ENCODE data around the gene TSHZ1. TPM values are rescaled to one million over a fixed set of nuclear protein-coding genes. Genes with fewer than 3 reads are reported as not detected.
"Not testable (repeated sequence)": the region's sequence is repeated elsewhere in the genome, so short reads cannot be mapped to it uniquely, and the experiment has no call there.

The TSHZ1 gene
- total and polyA plus RNA-seq, 4 donors = 17.1 to 76.0 (median 46.0) TPM

DNA sequence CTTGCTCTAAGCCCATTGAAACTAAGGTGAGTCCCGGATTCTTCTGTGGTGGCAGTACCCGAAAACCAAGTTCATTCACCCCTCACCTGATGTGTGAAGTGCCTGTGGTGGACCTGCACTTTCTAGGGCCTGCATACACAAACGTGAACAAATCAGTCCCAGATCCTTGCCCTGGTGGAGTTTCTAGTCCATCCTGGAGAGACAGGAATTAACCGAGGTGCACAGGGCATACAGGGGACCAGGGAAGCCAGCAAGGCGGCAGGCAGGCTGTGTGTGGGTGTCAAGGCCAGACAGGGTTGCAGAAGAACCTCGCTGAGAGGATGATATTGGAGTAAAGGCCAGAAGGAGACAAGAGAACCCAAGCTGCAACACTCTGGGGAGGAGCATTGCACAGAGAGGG lies 110.8 kb downstream of the TSHZ1 start:
- H3K27ac ChIP-seq (ENCODE audit: low read depth, low read length) = no peak overlapping the region
- 97% methylated on average over 6 of the region's 6 CpGs for WGBS (ENCODE audit: insufficient coverage)

GRCh38 chr18:75322206-75322605 lies 111.6 kb downstream of the TSHZ1 start:
- no peaks in the 10 kb centered on the region for H3K9me3 ChIP-seq (ENCODE audit: control insufficient read depth, insufficient read depth, low read length)
- WGBS (ENCODE audit: insufficient coverage) = 94% methylated on average over 11 of the region's 11 CpGs
- DNase-seq (ENCODE audit: low read depth in 4 of 6, low spot score in 6 of 6) = no peak

More for the DNA sequence above, 110.8 kb downstream of the TSHZ1 start:
- Histone ChIP-seq H3K36me3 (ENCODE audit: control insufficient read depth, insufficient read depth, low read length) (peaks cover 3% of the 10 kb centered on the region), H3K4me3 (ENCODE audit: low read depth, low read length) (no peak overlapping the region), H3K27me3 (ENCODE audit: control insufficient read depth, insufficient read depth, low read length) (no peaks in the 10 kb centered on the region), H3K9me3 (ENCODE audit: control insufficient read depth, insufficient read depth, low read length) (no peaks in the 10 kb centered on the region), H3K4me1 (ENCODE audit: control insufficient read depth, insufficient read depth, low read length) (no peaks in the 10 kb centered on the region)
- no peak for DNase-seq (ENCODE audit: low read depth in 4 of 6, low spot score in 6 of 6)

DNA sequence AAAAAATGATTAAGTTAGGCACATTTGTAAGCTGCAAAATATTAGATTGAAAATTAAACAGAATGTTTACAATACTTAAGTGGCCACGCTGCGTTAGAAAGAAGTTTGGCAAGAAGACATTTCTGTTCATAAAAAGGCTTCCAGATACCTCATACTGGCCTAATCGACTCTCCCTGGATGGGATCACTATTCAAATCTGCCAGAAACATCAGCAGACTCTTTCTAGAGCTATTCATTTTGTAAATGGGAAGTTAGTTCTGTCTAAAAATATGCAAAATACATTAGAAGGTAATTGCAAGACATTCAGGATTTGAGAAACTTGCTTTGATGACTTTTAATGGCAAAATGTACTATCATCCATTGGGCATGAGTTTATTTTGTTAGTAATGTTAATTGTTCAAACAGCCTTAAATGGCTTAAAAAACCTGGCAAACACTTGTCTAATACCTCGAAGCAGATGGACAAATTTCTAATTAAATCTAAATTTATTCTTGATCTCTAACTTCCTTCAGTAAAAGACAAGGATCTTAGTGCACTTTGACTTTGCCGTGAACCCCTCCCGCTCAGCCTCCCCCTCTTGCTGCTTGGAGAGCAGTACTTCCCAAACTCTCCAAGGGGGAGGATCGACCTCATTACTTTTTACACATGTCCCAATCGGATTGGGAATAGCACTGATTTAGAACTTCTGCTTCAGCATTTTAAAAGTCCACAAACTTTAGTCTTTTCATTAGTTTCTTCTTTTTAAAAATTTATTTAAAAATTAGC lies 113.4 kb downstream of the TSHZ1 start:
- peak in 1 of 6 donors; percentile 47 for DNase-seq (ENCODE audit: low read depth in 4 of 6, low spot score in 6 of 6)
- peaks cover 3% of the 10 kb centered on the region for H3K36me3 ChIP-seq (ENCODE audit: control insufficient read depth, insufficient read depth, low read length)

More at GRCh38 chr18:75322206-75322605, 111.6 kb downstream of the TSHZ1 start:
- H3K27me3 ChIP-seq (ENCODE audit: control insufficient read depth, insufficient read depth, low read length) = no peaks in the 10 kb centered on the region
- no peak overlapping the region for H3K27ac ChIP-seq (ENCODE audit: low read depth, low read length)
- H3K4me1 ChIP-seq (ENCODE audit: control insufficient read depth, insufficient read depth, low read length) = no peaks in the 10 kb centered on the region
- H3K4me3 ChIP-seq (ENCODE audit: low read depth, low read length) = no peak overlapping the region
- peaks cover 3% of the 10 kb centered on the region for H3K36me3 ChIP-seq (ENCODE audit: control insufficient read depth, insufficient read depth, low read length)

GRCh38 chr18:75324686-75325257 lies 114.2 kb downstream of the TSHZ1 start:
- Histone ChIP-seq H3K9me3 (ENCODE audit: control insufficient read depth, insufficient read depth, low read length) (peaks cover 4% of the 10 kb centered on the region), H3K27me3 (ENCODE audit: control insufficient read depth, insufficient read depth, low read length) (no peaks in the 10 kb centered on the region)

More for the DNA sequence above, 113.4 kb downstream of the TSHZ1 start:
- Histone ChIP-seq H3K4me1 (ENCODE audit: control insufficient read depth, insufficient read depth, low read length) (no peaks in the 10 kb centered on the region), H3K4me3 (ENCODE audit: low read depth, low read length) (no peak overlapping the region), H3K27me3 (ENCODE audit: control insufficient read depth, insufficient read depth, low read length) (no peaks in the 10 kb centered on the region), H3K27ac (ENCODE audit: low read depth, low read length) (no peak overlapping the region), H3K9me3 (ENCODE audit: control insufficient read depth, insufficient read depth, low read length) (peaks cover 4% of the 10 kb centered on the region)
- 100% methylated on average over 2 of the region's 8 CpGs for WGBS (ENCODE audit: insufficient coverage)

GRCh38 chr18:75329753-75330152 lies 119.2 kb downstream of the TSHZ1 start:
- H3K27me3 ChIP-seq (ENCODE audit: control insufficient read depth, insufficient read depth, low read length); H3K4me1 ChIP-seq (ENCODE audit: control insufficient read depth, insufficient read depth, low read length); H3K36me3 ChIP-seq (ENCODE audit: control insufficient read depth, insufficient read depth, low read length); H3K4me3 ChIP-seq (ENCODE audit: low read depth, low read length); DNase-seq (ENCODE audit: low read depth in 4 of 6, low spot score in 6 of 6); H3K9me3 ChIP-seq (ENCODE audit: control insufficient read depth, insufficient read depth, low read length); H3K27ac ChIP-seq (ENCODE audit: low read depth, low read length): not testable (repeated sequence)
- 100% methylated on average over 2 of the region's 2 CpGs for WGBS (ENCODE audit: insufficient coverage)

More at GRCh38 chr18:75324686-75325257, 114.2 kb downstream of the TSHZ1 start:
- H3K27ac ChIP-seq (ENCODE audit: low read depth, low read length) = no peak overlapping the region
- no peak for DNase-seq (ENCODE audit: low read depth in 4 of 6, low spot score in 6 of 6)
- H3K4me3 ChIP-seq (ENCODE audit: low read depth, low read length) = no peak overlapping the region
- no CpG with 5 or more reads among the region's 2 CpGs for WGBS (ENCODE audit: insufficient coverage)
- peaks cover 3% of the 10 kb centered on the region for H3K36me3 ChIP-seq (ENCODE audit: control insufficient read depth, insufficient read depth, low read length)
- no peaks in the 10 kb centered on the region for H3K4me1 ChIP-seq (ENCODE audit: control insufficient read depth, insufficient read depth, low read length)

- WGBS (ENCODE audit: insufficient coverage) = no CpG with 5 or more reads among the region's 3 CpGs
These were observed 119.7 kb downstream of the TSHZ1 start for GRCh38 chr18:75330308-75330707.

DNA sequence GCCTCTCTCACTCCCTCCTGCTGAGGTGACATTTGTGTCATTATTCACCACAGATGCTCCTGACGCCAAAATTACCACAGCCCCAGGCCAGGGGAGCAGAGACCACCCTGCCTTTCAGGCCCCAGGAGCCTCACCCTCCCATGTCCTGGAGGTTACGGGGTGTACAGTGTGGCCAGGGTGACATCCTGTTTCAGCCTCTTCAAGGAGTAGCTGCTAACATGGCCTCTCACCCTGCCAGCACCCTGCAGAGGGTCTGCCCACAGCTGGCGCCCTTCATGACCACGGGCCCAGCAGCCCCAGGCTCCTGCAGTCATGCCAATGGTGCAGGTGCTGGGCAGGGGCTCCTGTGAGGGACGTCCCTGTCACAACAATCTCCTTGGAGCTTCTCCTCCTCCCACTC lies 124.3 kb downstream of the TSHZ1 start:
- H3K36me3 ChIP-seq (ENCODE audit: control insufficient read depth, insufficient read depth, low read length) = no peaks in the 10 kb centered on the region
- H3K4me3 ChIP-seq (ENCODE audit: low read depth, low read length) = no peak overlapping the region
- DNase-seq (ENCODE audit: low read depth in 4 of 6, low spot score in 6 of 6) = no peak
- H3K9me3 ChIP-seq (ENCODE audit: control insufficient read depth, insufficient read depth, low read length) = no peaks in the 10 kb centered on the region
- no peaks in the 10 kb centered on the region for H3K27me3 ChIP-seq (ENCODE audit: control insufficient read depth, insufficient read depth, low read length)
- H3K4me1 ChIP-seq (ENCODE audit: control insufficient read depth, insufficient read depth, low read length) = peaks cover 8% of the 10 kb centered on the region
- 81% methylated on average over 5 of the region's 5 CpGs for WGBS (ENCODE audit: insufficient coverage)
- no peak overlapping the region for H3K27ac ChIP-seq (ENCODE audit: low read depth, low read length)

More at GRCh38 chr18:75330308-75330707, 119.7 kb downstream of the TSHZ1 start:
- no peaks in the 10 kb centered on the region for H3K36me3 ChIP-seq (ENCODE audit: control insufficient read depth, insufficient read depth, low read length)
- no peaks in the 10 kb centered on the region for H3K4me1 ChIP-seq (ENCODE audit: control insufficient read depth, insufficient read depth, low read length)
- no peak overlapping the region for H3K27ac ChIP-seq (ENCODE audit: low read depth, low read length)
- peaks cover 4% of the 10 kb centered on the region for H3K9me3 ChIP-seq (ENCODE audit: control insufficient read depth, insufficient read depth, low read length)
- H3K27me3 ChIP-seq (ENCODE audit: control insufficient read depth, insufficient read depth, low read length) = no peaks in the 10 kb centered on the region
- no peak for DNase-seq (ENCODE audit: low read depth in 4 of 6, low spot score in 6 of 6)
- no peak overlapping the region for H3K4me3 ChIP-seq (ENCODE audit: low read depth, low read length)

- Histone ChIP-seq H3K9me3 (ENCODE audit: control insufficient read depth, insufficient read depth, low read length) (no peaks in the 10 kb centered on the region), H3K4me3 (ENCODE audit: low read depth, low read length) (no peak overlapping the region), H3K27me3 (ENCODE audit: control insufficient read depth, insufficient read depth, low read length) (no peaks in the 10 kb centered on the region), H3K27ac (ENCODE audit: low read depth, low read length) (no peak overlapping the region), H3K4me1 (ENCODE audit: control insufficient read depth, insufficient read depth, low read length) (peaks cover 12% of the 10 kb centered on the region), H3K36me3 (ENCODE audit: control insufficient read depth, insufficient read depth, low read length) (no peaks in the 10 kb centered on the region)
- 100% methylated on average over 6 of the region's 6 CpGs for WGBS (ENCODE audit: insufficient coverage)
- no peak for DNase-seq (ENCODE audit: low read depth in 4 of 6, low spot score in 6 of 6)
These were observed 124.9 kb downstream of the TSHZ1 start for GRCh38 chr18:75335511-75335910.

DNA sequence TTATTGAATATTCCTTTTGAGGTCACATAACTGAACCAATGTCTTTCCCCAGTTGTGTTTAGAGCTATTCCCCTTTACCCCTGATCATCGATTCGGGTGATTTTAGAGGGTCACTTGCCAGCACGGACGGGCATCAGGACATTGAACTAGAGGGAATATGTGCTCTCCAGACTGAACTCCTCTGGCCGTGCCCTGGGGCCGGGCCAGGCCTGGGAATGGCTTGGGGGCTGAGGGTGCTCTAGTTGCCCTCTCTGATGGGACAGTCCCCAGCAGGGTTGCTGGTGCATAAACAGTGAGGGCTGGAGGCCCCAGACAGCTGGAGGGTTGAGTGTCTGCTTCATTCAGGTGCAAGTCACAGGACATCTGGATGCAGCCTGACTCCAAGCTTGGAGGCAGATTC lies 126.2 kb downstream of the TSHZ1 start:
- no peak for DNase-seq (ENCODE audit: low read depth in 4 of 6, low spot score in 6 of 6)
- Histone ChIP-seq H3K9me3 (ENCODE audit: control insufficient read depth, insufficient read depth, low read length) (no peaks in the 10 kb centered on the region), H3K4me1 (ENCODE audit: control insufficient read depth, insufficient read depth, low read length) (peaks cover 15% of the 10 kb centered on the region), H3K36me3 (ENCODE audit: control insufficient read depth, insufficient read depth, low read length) (no peaks in the 10 kb centered on the region), H3K4me3 (ENCODE audit: low read depth, low read length) (no peak overlapping the region), H3K27ac (ENCODE audit: low read depth, low read length) (no peak overlapping the region), H3K27me3 (ENCODE audit: control insufficient read depth, insufficient read depth, low read length) (no peaks in the 10 kb centered on the region)
- WGBS (ENCODE audit: insufficient coverage) = 91% methylated on average over 6 of the region's 6 CpGs

DNA sequence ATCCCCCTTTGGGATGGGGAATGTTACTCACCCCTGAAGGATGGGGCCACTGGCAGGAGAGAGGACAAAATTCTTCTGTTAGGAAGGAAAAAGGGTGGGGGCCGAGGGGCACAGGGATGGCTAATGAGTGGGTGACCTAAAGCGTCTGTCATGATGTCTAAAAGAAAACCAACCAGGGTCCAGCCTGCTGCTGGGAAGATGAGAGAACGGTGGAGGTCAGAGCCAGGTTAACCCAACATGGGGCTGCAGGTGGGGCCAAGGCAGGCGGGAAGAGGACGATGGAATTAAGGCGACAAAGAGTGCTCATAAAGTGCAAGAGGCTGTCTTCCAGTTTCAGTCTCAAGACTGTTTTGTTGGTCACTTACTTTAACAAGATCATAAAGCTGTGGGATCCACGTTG lies 126.8 kb downstream of the TSHZ1 start:
- Histone ChIP-seq H3K4me3 (ENCODE audit: low read depth, low read length) (no peak overlapping the region), H3K27ac (ENCODE audit: low read depth, low read length) (no peak overlapping the region), H3K4me1 (ENCODE audit: control insufficient read depth, insufficient read depth, low read length) (peaks cover 15% of the 10 kb centered on the region), H3K9me3 (ENCODE audit: control insufficient read depth, insufficient read depth, low read length) (no peaks in the 10 kb centered on the region), H3K36me3 (ENCODE audit: control insufficient read depth, insufficient read depth, low read length) (no peaks in the 10 kb centered on the region), H3K27me3 (ENCODE audit: control insufficient read depth, insufficient read depth, low read length) (no peaks in the 10 kb centered on the region)
- no peak for DNase-seq (ENCODE audit: low read depth in 4 of 6, low spot score in 6 of 6)
- 87% methylated on average over 7 of the region's 7 CpGs for WGBS (ENCODE audit: insufficient coverage)
